Measurements from ENCODE around the gene DOCK7. TPM values are rescaled to one million over a fixed set of nuclear protein-coding genes. Genes with fewer than 3 reads are reported as not detected.

Gene DOCK7
- total RNA-seq, 1 donor from 2014 or later, result 73.1 TPM

DNA sequence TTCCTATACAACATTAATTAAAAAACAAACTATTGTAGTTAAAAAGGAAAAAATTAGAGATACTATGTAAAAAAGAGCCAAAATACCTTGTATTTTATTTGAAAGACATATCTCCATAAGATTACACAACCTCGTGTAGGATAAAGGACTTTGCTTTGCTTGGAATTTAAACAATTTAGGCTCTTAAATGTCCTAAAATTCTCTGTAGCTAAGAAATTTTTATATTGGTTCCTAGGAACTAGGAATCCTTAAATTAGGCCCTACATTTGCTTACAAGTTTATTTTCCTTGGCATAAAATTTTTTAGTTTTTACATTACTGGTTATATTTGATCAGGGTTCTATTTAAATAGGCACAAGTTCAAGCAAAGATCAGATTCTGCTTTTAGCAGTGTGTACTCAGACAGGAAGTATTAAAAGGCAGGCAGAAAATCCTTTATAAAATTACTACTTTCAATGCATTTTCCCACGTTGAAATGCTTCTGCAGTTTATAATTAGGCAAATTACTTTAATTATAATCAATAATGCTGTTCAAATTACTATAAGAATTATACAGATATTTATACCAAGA, 94.3 kb downstream of the DOCK7 start:
- Mint-ChIP-seq H3K27me3 (no peaks in the 10 kb centered on the region), H3K4me3 (ENCODE audit: low read depth) (no peak overlapping the region), H3K36me3 (ENCODE audit: insufficient read depth) (peaks cover 18% of the 10 kb centered on the region), H3K4me1 (ENCODE audit: low read depth) (peaks cover 19% of the 10 kb centered on the region), H3K27ac (no peak overlapping the region), H3K9me3 (ENCODE audit: low read depth) (peaks cover 9% of the 10 kb centered on the region)
- TF ChIP-seq, protein P1, sequence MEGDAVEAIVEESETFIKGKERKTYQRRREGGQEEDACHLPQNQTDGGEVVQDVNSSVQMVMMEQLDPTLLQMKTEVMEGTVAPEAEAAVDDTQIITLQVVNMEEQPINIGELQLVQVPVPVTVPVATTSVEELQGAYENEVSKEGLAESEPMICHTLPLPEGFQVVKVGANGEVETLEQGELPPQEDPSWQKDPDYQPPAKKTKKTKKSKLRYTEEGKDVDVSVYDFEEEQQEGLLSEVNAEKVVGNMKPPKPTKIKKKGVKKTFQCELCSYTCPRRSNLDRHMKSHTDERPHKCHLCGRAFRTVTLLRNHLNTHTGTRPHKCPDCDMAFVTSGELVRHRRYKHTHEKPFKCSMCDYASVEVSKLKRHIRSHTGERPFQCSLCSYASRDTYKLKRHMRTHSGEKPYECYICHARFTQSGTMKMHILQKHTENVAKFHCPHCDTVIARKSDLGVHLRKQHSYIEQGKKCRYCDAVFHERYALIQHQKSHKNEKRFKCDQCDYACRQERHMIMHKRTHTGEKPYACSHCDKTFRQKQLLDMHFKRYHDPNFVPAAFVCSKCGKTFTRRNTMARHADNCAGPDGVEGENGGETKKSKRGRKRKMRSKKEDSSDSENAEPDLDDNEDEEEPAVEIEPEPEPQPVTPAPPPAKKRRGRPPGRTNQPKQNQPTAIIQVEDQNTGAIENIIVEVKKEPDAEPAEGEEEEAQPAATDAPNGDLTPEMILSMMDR (IDR thresholded peaks at IDR 0.05; ENCODE audit: unreplicated experiment), result no peak
- no peak for DNase-seq (ENCODE audit: low spot score, unreplicated experiment)

DNA sequence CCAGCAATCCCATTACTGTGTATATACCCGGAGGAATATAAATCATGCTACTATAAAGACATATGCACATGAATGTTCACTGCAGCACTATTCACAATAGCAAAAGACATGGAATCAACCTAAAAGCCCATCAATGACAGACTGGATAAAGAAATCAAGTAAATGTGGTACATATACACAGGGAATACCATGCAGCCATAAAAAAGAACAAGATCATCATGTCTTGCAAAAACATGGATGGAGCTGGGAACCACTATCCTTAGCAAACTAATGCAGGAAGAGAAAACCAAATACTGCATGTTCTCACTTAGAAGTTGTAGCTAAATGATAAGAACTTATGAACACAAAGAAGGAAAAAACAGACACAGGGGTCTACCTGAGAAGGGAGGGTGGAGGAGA, 97.2 kb downstream of the DOCK7 start:
- Mint-ChIP-seq H3K4me3 (ENCODE audit: low read depth) (no peak overlapping the region), H3K36me3 (ENCODE audit: insufficient read depth) (peaks cover 14% of the 10 kb centered on the region), H3K9me3 (ENCODE audit: low read depth) (peaks cover 5% of the 10 kb centered on the region), H3K4me1 (ENCODE audit: low read depth) (peaks cover 13% of the 10 kb centered on the region), H3K27ac (no peak overlapping the region), H3K27me3 (no peaks in the 10 kb centered on the region)
- TF ChIP-seq, protein P1 (IDR thresholded peaks at IDR 0.05; ENCODE audit: unreplicated experiment), result no peak
- DNase-seq (ENCODE audit: low spot score, unreplicated experiment), result no peak

DNA sequence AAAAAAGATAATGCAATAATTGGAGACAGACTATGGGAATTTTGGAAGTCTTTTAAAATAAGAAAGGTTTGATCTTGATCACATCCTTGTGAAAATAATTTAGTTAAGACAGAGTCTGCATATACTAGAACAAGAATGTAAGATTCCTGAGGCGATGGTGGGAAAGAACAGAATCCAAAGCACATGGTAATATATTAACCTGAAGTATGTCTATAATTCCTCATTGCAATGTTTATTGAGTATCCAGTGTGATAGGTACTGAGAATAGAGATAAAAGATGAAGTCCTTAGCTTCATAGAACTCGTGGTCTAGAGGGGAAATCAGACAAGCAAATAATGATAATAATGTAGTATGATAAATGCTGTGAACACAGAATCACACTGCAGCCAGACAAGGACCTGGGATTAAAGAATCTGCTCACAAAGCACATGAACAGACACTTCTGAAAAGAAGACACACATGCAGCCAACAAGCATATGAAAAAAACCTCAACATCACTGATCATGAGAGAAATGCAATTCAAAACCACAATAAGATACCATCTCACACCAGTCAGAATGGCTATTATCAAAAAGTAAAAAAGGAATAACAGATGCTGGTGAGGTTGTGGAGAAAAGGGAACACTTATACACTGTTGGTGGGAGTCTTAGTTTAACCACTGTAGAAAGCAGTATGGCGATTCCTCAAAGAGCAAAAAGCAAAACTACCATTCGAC, 97.8 kb downstream of the DOCK7 start:
- H3K27me3 Mint-ChIP-seq, result no peaks in the 10 kb centered on the region
- H3K36me3 Mint-ChIP-seq (ENCODE audit: insufficient read depth), result peaks cover 19% of the 10 kb centered on the region
- peak overlapping the region; percentile 16 for H3K27ac Mint-ChIP-seq
- H3K4me1 Mint-ChIP-seq (ENCODE audit: low read depth), result peaks cover 19% of the 10 kb centered on the region
- H3K4me3 Mint-ChIP-seq (ENCODE audit: low read depth), result no peak overlapping the region
- DNase-seq (ENCODE audit: low spot score, unreplicated experiment), result no peak
- H3K9me3 Mint-ChIP-seq (ENCODE audit: low read depth), result peaks cover 5% of the 10 kb centered on the region
- TF ChIP-seq, protein P1 (IDR thresholded peaks at IDR 0.05; ENCODE audit: unreplicated experiment), result no peak

DNA sequence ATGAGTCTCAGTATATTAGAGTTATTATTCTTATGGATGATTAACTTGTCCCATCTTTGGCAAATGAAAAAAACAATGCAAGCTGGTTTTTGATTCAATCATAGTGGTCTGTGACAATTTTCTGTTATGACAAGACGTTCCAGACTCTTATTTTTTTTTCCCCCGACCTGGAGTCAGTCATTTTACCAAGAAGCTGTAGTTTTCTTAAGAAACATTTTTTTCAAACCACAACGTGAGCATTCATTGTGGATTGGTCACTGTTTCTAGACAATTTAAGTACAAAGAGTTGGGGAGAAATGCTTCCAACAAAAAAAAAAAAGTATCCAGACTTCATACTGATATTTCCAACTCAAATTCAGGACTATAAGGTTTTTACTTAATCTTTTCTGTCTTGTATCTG, 98.9 kb downstream of the DOCK7 start:
- Mint-ChIP-seq H3K27ac (no peak overlapping the region), H3K36me3 (ENCODE audit: insufficient read depth) (peaks cover 27% of the 10 kb centered on the region)

DNA sequence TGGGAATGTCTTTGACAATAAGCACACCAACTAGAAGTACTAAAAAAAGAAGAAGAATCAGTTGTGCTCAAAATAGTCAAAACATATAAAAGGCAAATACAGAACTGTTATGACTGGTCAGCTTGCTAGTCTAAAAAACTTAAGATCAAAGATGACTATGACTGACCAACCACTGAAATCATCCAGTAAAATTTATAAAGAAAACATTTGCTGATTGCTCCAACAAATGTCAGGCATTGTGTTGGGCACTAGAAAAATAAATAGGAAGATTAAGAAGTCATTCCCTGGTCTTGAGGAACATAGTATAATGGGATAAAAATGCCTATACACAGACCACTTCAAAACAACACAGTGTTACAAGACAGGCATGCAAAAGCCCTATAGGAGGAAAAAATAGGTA, 100.2 kb downstream of the DOCK7 start:
- no peak for DNase-seq (ENCODE audit: low spot score, unreplicated experiment)
- Mint-ChIP-seq H3K4me1 (ENCODE audit: low read depth) (peaks cover 18% of the 10 kb centered on the region), H3K36me3 (ENCODE audit: insufficient read depth) (peaks cover 29% of the 10 kb centered on the region), H3K9me3 (ENCODE audit: low read depth) (peaks cover 5% of the 10 kb centered on the region), H3K27me3 (no peaks in the 10 kb centered on the region), H3K4me3 (ENCODE audit: low read depth) (no peak overlapping the region), H3K27ac (no peak overlapping the region)
- TF ChIP-seq, protein P1 (IDR thresholded peaks at IDR 0.05; ENCODE audit: unreplicated experiment), result no peak

More for the DNA sequence above, 98.9 kb downstream of the DOCK7 start:
- no peak for DNase-seq (ENCODE audit: low spot score, unreplicated experiment)
- Mint-ChIP-seq H3K4me3 (ENCODE audit: low read depth) (no peak overlapping the region), H3K4me1 (ENCODE audit: low read depth) (peaks cover 19% of the 10 kb centered on the region), H3K9me3 (ENCODE audit: low read depth) (peaks cover 5% of the 10 kb centered on the region), H3K27me3 (no peaks in the 10 kb centered on the region)
- TF ChIP-seq, protein P1 (IDR thresholded peaks at IDR 0.05; ENCODE audit: unreplicated experiment), result no peak
